ENCODE data around the gene NPPA. TPM values are rescaled to one million over a fixed set of nuclear protein-coding genes. Genes with fewer than 3 reads are reported as not detected.

NPPA gene
- polyA plus RNA-seq, 1 of the 3 experiments (the other 2 are of a cell fraction), result not detected

- Histone ChIP-seq H3K27ac (ENCODE audit: low read depth in 2 of 2, low read length in 1 of 2) (no peak overlapping the region), H3K9ac (no peak overlapping the region), H4K20me1 (ENCODE audit: insufficient read depth) (no peaks in the 10 kb centered on the region), H3K4me1 (ENCODE audit: control insufficient read depth in 1 of 2, insufficient read depth in 2 of 2, low read depth in 1 of 2, low read length in 1 of 2) (peaks cover 0 to 5% of the 10 kb centered on the region in 2 experiments; a peak in 1 of 4 replicates), H3K4me3 (ENCODE audit: low read depth in 2 of 2, low read length in 1 of 2) (no peak overlapping the region), H3K4me2 (no peak overlapping the region), H3K9me2 (no peaks in the 10 kb centered on the region), H3F3A (replicated peaks; ENCODE audit: insufficient read depth) (no peaks in the 10 kb centered on the region), H3K27me3 (ENCODE audit: insufficient read depth) (peaks cover 5% of the 10 kb centered on the region; the same call in 1 of the 2 replicates), H2AFZ (ENCODE audit: low read depth) (no peak overlapping the region), H3K9me3 (no peaks in the 10 kb centered on the region), H3K36me3 (replicated peaks in 1 of 2; ENCODE audit: control insufficient read depth in 1 of 2, insufficient read depth in 2 of 2, low read length in 1 of 2) (no peaks in the 10 kb centered on the region), H3K79me2 (ENCODE audit: insufficient read depth) (no peaks in the 10 kb centered on the region)
- POLR2A ChIA-PET, result no interaction called here
- TF ChIP-seq NRF1 (IDR thresholded peaks at IDR 0.05; ENCODE audit: low read depth, low read length) (no peak), EP300 (IDR thresholded peaks at IDR 0.05; ENCODE audit: borderline replicate concordance in 1 of 2, low read depth in 1 of 2, low read length in 1 of 2) (no peak), REST (IDR thresholded peaks at IDR 0.05; ENCODE audit: low read depth, low read length) (no peak), EZH2phosphoT487 (IDR thresholded peaks at IDR 0.05; ENCODE audit: borderline replicate concordance, low read depth) (no peak), TCF12 (IDR thresholded peaks at IDR 0.05) (no peak), RAD21 (IDR thresholded peaks at IDR 0.05; ENCODE audit: low read length) (no peak), RXRA (IDR thresholded peaks at IDR 0.05; ENCODE audit: borderline replicate concordance, low read depth) (no peak), SIN3A (IDR thresholded peaks at IDR 0.05; ENCODE audit: borderline replicate concordance, low read depth, low read length) (no peak), USF2 (IDR thresholded peaks at IDR 0.05; ENCODE audit: borderline replicate concordance, low read depth, low read length) (no peak), POLR2AphosphoS5 (IDR thresholded peaks at IDR 0.05; ENCODE audit: low read depth, low read length) (no peak), MXI1 (IDR thresholded peaks at IDR 0.05; ENCODE audit: low read depth, low read length) (no peak), RCOR1 (IDR thresholded peaks at IDR 0.05; ENCODE audit: low read length) (no peak), JUND (IDR thresholded peaks at IDR 0.05) (no peak), YY1 (IDR thresholded peaks at IDR 0.05; ENCODE audit: low read depth) (no peak), SMC3 (IDR thresholded peaks at IDR 0.05; ENCODE audit: low read depth, low read length) (no peak), FOXJ3 (CRISPR knock-in tag; IDR thresholded peaks at IDR 0.05) (no peak), ELF1 (IDR thresholded peaks at IDR 0.05) (no peak), CHD2 (IDR thresholded peaks at IDR 0.05; ENCODE audit: low read length, partially characterized antibody) (no peak), RFX5 (IDR thresholded peaks at IDR 0.05; ENCODE audit: low read length) (no peak)
- TF ChIP-seq, protein P1, sequence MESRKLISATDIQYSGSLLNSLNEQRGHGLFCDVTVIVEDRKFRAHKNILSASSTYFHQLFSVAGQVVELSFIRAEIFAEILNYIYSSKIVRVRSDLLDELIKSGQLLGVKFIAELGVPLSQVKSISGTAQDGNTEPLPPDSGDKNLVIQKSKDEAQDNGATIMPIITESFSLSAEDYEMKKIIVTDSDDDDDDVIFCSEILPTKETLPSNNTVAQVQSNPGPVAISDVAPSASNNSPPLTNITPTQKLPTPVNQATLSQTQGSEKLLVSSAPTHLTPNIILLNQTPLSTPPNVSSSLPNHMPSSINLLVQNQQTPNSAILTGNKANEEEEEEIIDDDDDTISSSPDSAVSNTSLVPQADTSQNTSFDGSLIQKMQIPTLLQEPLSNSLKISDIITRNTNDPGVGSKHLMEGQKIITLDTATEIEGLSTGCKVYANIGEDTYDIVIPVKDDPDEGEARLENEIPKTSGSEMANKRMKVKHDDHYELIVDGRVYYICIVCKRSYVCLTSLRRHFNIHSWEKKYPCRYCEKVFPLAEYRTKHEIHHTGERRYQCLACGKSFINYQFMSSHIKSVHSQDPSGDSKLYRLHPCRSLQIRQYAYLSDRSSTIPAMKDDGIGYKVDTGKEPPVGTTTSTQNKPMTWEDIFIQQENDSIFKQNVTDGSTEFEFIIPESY (IDR thresholded peaks at IDR 0.05; ENCODE audit: borderline replicate concordance, low read depth), result no peak
- 55% methylated on average over 10 of the region's 10 CpGs for WGBS (ENCODE audit: low lambda C conversion rate)
- CTCF ChIA-PET, result interaction anchor here (1.2 kb wide), 1 partner anchor 19 kb away, joined by 5 read pairs; no protein-coding TSS in a partner anchor
- DNase-seq, result no peak
Measured at GRCh38 chr1:11857164-11857851, 9.7 kb upstream of the NPPA start.

All from SK-N-SH (cell line).